Measurements from ENCODE around the gene MGMT.

DNA sequence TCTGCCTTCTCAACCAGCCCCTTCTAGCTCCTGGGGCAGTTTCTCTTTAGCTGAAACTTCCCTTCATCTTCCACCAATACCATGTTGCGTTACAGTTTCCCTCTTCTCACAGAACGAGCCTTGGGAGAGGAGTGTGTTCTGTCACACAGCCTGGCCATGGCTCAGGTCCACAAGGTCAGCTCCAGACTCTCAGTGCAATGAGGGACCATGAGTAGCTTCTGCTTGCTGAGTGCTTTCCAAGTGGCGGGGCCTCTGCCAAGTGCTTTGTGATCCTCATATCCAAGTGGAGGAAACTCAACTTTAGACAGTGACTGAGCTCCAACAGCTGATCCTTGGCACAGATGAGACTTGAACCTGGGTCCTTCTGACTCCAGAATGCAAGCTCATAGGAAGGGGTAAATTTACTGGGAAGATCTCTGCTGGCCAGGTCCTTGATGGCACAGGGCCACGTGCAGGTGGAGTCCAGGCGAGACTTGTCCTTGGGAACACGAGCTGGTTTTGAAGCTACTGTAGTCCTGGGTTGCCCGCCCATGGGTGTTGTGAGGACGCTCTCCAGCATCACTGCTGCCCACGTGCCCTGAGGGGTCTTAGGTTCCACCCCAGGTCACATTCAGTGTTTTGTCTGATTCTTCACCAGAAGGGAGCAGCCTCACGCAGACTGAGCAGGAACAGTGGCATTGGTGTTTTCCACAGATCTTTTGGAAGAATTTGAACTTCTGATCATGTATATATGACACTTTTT, 259.0 kb downstream of the MGMT start:
- TF ChIP-seq, protein P1, sequence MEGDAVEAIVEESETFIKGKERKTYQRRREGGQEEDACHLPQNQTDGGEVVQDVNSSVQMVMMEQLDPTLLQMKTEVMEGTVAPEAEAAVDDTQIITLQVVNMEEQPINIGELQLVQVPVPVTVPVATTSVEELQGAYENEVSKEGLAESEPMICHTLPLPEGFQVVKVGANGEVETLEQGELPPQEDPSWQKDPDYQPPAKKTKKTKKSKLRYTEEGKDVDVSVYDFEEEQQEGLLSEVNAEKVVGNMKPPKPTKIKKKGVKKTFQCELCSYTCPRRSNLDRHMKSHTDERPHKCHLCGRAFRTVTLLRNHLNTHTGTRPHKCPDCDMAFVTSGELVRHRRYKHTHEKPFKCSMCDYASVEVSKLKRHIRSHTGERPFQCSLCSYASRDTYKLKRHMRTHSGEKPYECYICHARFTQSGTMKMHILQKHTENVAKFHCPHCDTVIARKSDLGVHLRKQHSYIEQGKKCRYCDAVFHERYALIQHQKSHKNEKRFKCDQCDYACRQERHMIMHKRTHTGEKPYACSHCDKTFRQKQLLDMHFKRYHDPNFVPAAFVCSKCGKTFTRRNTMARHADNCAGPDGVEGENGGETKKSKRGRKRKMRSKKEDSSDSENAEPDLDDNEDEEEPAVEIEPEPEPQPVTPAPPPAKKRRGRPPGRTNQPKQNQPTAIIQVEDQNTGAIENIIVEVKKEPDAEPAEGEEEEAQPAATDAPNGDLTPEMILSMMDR (conservative IDR thresholded peaks at IDR 0.05; ENCODE audit: low read depth, low read length) = no peak
- TF ChIP-seq SMC3 (IDR thresholded peaks at IDR 0.05; ENCODE audit: low read depth, low read length) (no peak), RAD21 (IDR thresholded peaks at IDR 0.05; ENCODE audit: low read length) (no peak), MAZ (IDR thresholded peaks at IDR 0.05; ENCODE audit: borderline replicate concordance, low read depth, low read length) (no peak), POLR2A (IDR thresholded peaks at IDR 0.05; ENCODE audit: low read depth, low read length) (no peak), RFX5 (IDR thresholded peaks at IDR 0.05; ENCODE audit: low read depth, low read length) (no peak), MXI1 (IDR thresholded peaks at IDR 0.05; ENCODE audit: borderline replicate concordance, low read depth, low read length) (no peak)
- TF ChIP-seq, protein P2, sequence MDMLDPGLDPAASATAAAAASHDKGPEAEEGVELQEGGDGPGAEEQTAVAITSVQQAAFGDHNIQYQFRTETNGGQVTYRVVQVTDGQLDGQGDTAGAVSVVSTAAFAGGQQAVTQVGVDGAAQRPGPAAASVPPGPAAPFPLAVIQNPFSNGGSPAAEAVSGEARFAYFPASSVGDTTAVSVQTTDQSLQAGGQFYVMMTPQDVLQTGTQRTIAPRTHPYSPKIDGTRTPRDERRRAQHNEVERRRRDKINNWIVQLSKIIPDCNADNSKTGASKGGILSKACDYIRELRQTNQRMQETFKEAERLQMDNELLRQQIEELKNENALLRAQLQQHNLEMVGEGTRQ (IDR thresholded peaks at IDR 0.05; ENCODE audit: low read depth, low read length) = no peak

Data from IMR-90 (cell line).